ENCODE measurements around the gene ALS2.

Gene ALS2

GRCh38 chr2:201751566-201751965 is 29.2 kb downstream of the ALS2 start:
- DNase-seq = no peak

- no peak for DNase-seq
Observed at GRCh38 chr2:201746551-201746950, 34.2 kb downstream of the ALS2 start.

DNA sequence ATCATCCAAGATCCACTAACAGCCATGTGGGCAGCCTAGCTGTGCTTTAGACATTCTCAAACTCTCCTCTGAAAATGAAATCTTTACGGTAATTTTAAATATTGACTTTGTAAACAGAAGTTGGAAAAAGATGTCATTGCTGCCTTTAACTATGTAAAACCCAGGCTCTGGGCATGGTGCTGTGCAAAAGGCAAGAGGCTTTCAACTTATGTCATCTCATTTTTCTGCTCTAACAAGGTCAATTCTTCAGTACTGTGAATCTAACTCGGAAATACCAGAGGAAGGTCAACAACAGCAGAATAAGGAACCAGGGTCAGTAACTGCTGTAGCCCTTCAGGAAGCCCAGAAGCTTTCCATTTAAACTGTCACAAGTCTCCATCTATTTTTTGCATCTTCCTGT is 45.2 kb downstream of the ALS2 start:
- no peak for DNase-seq

GRCh38 chr2:201734111-201734510 is 46.6 kb downstream of the ALS2 start:
- no peak for DNase-seq

- DNase-seq = no peak
Observed at GRCh38 chr2:201733544-201733943, 47.2 kb downstream of the ALS2 start.

DNA sequence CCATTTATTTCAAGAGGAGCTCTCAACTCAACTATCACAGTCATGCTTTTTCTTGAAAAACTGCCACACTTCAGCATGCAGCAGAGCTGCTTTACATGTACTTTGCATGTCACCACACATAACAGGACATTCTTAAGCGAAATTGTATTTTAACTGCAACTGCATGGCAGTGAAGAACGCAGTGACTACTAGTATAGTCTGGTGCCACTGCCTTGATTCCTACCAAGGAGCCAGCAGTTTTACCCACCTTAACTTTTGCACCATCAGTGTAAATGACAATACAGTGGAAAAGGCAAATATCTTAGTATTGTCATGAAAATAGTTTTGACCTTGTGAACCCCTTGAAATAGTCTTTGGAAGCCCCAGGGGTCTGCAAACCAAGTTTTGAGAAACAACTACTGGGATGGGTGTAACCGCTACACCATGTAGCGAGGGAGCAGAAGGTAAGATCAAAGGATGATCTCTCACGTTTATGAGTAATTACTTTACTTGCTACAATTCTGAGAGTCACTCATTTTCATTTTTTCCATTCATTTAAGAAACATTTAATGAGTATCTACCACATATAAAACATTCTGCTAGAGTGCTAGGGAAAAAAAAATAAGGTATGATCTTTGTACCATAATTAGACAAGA is 50.0 kb downstream of the ALS2 start:
- no peak for DNase-seq

DNA sequence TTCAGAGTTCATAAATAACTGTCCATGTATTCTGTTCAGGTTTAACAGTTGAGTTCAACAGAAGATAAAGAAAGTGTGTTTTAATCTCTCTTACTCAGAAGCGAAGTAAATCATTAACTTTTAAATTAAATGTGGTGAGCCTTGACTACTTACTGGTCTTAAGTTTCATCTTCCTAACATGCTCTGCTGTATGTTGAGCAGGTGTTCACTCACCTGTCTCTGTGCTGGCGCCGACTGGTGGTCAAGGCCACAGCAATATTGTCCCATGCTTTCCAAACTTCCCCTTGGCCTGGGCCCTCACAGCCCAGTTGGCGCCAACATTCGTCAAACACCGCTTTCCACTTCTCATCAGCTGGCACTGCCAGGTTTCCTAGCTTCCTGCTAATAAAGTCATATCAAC is 65.3 kb downstream of the ALS2 start:
- no peak for DNase-seq

DNA sequence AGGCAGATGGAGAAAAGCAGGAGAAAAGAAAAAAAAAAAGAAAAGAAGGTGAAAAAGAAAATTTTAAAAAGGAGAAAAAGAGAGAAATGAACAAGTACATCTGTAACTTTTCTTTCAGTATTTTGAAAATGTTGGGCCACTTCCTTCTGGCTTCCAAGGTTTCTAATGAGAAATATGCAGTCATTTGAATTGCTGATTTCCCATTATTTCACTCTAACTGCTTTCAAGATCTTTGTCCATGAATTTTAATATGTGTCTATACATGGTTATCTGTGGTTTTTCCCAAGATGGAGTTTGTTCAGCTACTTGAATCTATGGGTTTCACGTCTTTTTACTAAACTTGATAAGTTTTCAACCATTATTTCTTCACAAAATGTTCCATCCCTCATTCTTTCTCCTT is 68.0 kb downstream of the ALS2 start:
- DNase-seq = no peak

- DNase-seq = no peak
Observed at GRCh38 chr2:201709747-201710146, 71.0 kb downstream of the ALS2 start.

DNA sequence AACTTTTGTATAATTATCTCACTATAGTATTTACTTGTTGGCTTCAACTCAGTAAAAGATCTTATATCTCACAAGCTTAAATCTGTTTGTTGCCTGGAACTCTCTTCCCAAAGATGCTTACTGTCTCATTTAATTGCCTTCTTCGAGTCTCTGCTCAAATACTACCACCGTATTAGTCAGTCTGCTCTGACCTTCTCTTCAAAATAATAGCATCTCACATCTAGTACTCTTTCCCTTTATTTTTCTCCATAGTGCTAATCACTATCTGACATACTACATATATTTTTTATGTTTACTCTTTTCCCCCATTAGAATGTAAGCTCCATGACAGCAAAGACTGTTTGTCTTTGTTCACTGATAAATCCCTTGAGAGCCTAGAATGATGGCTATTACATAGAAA is 71.7 kb downstream of the ALS2 start:
- no peak for DNase-seq

- no peak for DNase-seq
Observed at GRCh38 chr2:201707753-201708152, 73.0 kb downstream of the ALS2 start.

- no peak for DNase-seq
Observed at GRCh38 chr2:201707142-201707541, 73.6 kb downstream of the ALS2 start.

GRCh38 chr2:201704536-201704935 is 76.2 kb downstream of the ALS2 start:
- no peak for DNase-seq

DNA sequence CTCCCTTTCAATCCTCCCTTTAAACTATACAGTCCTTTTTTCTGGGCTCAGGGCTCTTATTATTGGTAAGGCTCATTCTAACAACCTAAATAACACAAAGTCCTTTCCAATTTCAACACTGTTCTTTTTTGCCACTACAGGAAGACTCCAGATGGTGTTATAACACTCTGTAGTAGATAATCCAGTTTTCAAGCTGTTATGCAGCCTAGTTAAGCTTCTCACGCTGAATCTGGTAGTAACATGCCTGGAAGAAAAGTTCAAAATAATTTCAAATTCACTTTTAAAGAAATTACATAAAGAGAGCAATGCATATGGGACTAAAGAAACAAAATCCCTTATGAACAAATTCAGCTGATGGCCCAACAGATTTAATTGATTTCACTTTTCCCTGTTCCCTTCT is 79.1 kb downstream of the ALS2 start:
- DNase-seq = no peak

GRCh38 chr2:201699416-201699815 is 81.3 kb downstream of the ALS2 start:
- no peak for DNase-seq

- DNase-seq = no peak
Observed at GRCh38 chr2:201698588-201699226, 82.0 kb downstream of the ALS2 start, which contains the start of gene MPP4. MPP4 (minus strand) TSS chr2:201698644; CDS start chr2:201693954, 4,690 bp downstream.

DNA sequence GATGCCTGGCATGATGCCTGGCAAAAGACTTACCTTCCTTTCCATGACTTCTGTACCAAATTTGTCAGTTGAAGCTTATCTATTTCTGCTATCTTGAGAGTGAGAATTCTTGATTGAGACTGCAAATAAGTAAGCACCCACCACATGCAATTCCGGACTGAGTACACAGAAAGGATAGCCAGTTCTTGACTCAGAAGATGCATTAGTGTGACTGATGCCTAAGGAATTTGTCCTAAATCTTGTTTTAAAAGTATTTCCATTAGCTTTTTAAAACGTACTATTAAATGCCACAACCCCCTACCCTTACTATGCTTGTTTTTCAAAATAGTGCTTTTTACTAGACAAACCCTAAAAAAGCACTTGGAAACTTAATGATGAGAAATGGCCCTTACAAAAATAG is 82.8 kb downstream of the ALS2 start:
- no peak for DNase-seq

DNA sequence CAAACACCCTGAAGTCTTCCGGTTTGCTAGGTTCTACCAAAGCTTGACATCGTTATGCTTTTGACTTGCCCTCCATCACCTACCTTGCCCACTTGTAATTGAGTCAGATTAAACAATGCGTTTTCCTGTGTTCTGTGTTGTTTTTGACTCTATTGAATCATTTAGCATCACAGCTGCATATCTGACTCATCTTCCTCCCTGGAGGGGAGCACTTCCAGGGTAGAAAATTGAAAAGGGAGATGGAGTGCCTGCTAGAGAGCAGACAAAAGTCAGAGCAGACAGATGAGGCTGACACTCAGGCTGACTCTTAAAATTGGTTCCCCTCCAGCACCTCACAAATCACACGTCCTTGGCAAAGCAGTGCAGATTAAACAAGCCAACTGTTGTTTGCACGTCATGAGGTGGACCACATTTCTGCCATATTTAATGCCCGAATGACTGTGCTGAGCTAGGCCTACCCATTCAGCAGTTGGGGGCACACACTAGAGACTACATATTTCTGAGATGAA is 84.5 kb downstream of the ALS2 start:
- DNase-seq = no peak

DNA sequence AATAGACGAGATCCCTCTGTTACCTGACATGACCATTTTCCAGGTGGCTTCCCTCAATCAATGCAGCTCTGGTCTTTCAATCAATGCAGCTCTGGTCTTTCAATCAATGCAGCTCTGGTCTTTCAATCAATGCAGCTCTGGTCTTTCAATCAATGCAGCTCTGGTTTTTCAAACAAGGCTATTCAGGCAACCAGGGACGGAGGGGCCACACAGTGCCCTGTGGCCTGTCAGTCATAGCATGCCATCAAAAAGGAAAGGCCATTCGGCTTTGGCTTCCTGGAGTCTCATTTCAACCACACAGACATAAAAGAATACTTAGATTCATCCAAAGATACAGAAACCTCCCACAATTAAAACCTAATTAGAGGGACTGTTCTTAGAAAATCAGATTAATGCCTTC is 95.6 kb downstream of the ALS2 start:
- DNase-seq = no peak

DNA sequence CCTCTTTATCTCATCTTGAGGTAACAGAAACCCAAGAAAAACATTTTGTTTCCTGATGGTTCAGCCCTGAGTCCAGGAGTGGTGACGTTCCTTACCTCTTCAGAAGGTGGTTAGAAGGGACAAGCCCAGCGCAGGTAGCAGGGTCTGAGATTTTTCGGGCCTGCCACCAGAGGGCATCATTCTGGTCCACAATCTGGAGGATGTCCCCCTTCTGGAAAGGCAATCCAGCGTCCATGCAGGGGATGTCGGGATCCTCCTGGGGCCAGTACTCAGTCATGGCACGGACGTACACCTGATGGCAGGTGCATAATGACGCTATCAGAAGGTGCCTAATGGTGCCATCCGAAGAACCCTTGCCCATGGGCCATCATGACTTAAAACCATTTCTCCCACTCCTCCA is 100.0 kb downstream of the ALS2 start:
- DNase-seq = peak; percentile 13 to 27

DNA sequence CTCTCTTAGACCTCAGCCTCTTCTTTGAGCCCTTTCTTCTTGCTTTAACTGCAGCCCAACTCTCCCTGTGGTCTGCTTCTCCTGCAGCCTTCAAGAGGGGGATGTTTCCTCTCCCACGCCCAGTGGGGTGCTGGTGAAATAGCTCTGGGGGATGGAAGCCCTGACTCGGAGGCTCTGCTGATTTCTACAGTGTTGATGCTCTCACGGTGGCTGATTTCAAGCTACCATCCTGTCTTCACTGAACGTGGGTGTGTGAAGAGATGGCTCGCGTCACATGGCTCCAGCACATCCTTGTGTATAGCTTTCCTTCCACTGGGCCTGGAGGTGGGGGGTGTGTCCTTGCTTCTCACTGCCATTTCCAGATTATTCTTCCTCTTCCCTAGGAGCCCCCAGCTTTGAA is 102.3 kb downstream of the ALS2 start:
- DNase-seq = no peak

DNA sequence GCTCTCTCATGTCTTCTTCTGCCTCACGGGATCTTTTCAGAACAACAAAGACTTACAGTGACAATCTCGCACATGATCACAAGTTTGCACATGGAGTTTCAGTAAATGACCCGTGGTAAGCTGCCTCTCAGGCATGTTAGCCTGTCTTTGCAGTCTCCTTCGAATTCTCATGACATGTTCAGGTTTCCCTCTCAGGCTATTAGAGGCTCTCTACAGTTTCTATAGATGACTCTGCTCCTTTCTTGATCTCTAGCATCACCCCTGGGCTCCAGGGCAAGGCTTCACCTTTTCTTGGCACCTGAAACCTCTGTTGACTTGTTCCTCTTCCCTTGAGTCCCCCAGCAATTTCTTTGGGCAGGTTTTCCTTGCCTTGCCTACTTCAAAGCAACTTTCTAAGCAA is 105.3 kb downstream of the ALS2 start:
- DNase-seq = no peak

GRCh38 chr2:201674794-201675193 is 105.9 kb downstream of the ALS2 start:
- no peak for DNase-seq

- no peak for DNase-seq
Observed at GRCh38 chr2:201674298-201674697, 106.4 kb downstream of the ALS2 start.

- no peak for DNase-seq
Observed at GRCh38 chr2:201673546-201673945, 107.2 kb downstream of the ALS2 start.
